Measurements from ENCODE around the gene ALK.

The ALK gene

GRCh38 chr2:29706171-29706720, 215.1 kb downstream of the ALK start:
- no peak for DNase-seq

- no peak for DNase-seq
Measured at GRCh38 chr2:29705616-29706015, 215.8 kb downstream of the ALK start.

- DNase-seq = no peak
Measured at GRCh38 chr2:29703336-29703735, 218.1 kb downstream of the ALK start.

GRCh38 chr2:29702276-29702675, 219.1 kb downstream of the ALK start:
- DNase-seq = no peak

GRCh38 chr2:29700560-29700959, 220.8 kb downstream of the ALK start:
- DNase-seq = no peak

- DNase-seq = no peak
Measured at GRCh38 chr2:29699045-29699444, 222.3 kb downstream of the ALK start.

GRCh38 chr2:29698216-29698615, 223.2 kb downstream of the ALK start:
- DNase-seq = no peak

- no peak for DNase-seq
Measured at GRCh38 chr2:29697715-29698114, 223.7 kb downstream of the ALK start.

GRCh38 chr2:29697181-29697580, 224.2 kb downstream of the ALK start:
- no peak for DNase-seq

GRCh38 chr2:29694741-29695140, 226.6 kb downstream of the ALK start:
- no peak for DNase-seq

- no peak for DNase-seq
Measured at GRCh38 chr2:29691391-29691950, 229.9 kb downstream of the ALK start.

GRCh38 chr2:29689666-29690065, 231.7 kb downstream of the ALK start:
- no peak for DNase-seq

GRCh38 chr2:29688429-29688828, 233.0 kb downstream of the ALK start:
- no peak for DNase-seq

- DNase-seq = no peak
Measured at GRCh38 chr2:29687121-29687520, 234.3 kb downstream of the ALK start.

GRCh38 chr2:29676886-29677453, 244.4 kb downstream of the ALK start:
- no peak for DNase-seq

GRCh38 chr2:29664578-29664977, 256.8 kb downstream of the ALK start:
- no peak for DNase-seq

GRCh38 chr2:29663268-29663667, 258.1 kb downstream of the ALK start:
- no peak for DNase-seq

GRCh38 chr2:29662861-29663260, 258.5 kb downstream of the ALK start:
- no peak for DNase-seq

GRCh38 chr2:29660201-29660600, 261.2 kb downstream of the ALK start:
- no peak for DNase-seq

GRCh38 chr2:29659178-29659577, 262.2 kb downstream of the ALK start:
- DNase-seq = no peak

- DNase-seq = no peak
Measured at GRCh38 chr2:29657674-29658073, 263.7 kb downstream of the ALK start.

- no peak for DNase-seq
Measured at GRCh38 chr2:29655391-29656086, 265.8 kb downstream of the ALK start.

- no peak for DNase-seq
Measured at GRCh38 chr2:29650631-29651097, 270.7 kb downstream of the ALK start.

- no peak for DNase-seq
Measured at GRCh38 chr2:29644949-29645348, 276.4 kb downstream of the ALK start.
